Testis (tissue), 3 donors: ENCODE results near the gene SPATA2. TPM values are rescaled to one million over a fixed set of nuclear protein-coding genes. Genes with fewer than 3 reads are reported as not detected.

ENCODE experiments used
- DNase-seq: peaks from one replicate; pipeline ENCODE4 v3.0.0-alpha.2; 2019
- H3K27ac ChIP-seq, 2 donors: fragments of 200-600 bp; sonication (generic); one replicate each; pipeline ENCODE4 v1.5.1; 2019
- H3K27me3 ChIP-seq: fragments of 200-600 bp; sonication (generic); one replicate; pipeline ENCODE4 v1.5.1; 2019
- H3K36me3 ChIP-seq: fragments of 200-600 bp; sonication (generic); one replicate; pipeline ENCODE4 v1.5.1; 2017; ENCODE audit warnings: low read depth; ENCODE audit errors: missing control alignments
- H3K4me1 ChIP-seq: fragments of 200-600 bp; sonication (generic); one replicate; pipeline ENCODE4 v1.5.1; 2019
- H3K4me3 ChIP-seq, 2 donors: fragments of 200-600 bp; sonication (generic); one replicate each; pipeline ENCODE4 v1.5.1; 2017 to 2019
- H3K9me3 ChIP-seq: fragments of 200-600 bp; sonication (generic); one replicate; pipeline ENCODE4 v1.5.1; 2017
- CTCF ChIP-seq, 3 experiments: fragments of 450-650 bp in 2 of 3; fragments of 200-600 bp in 1 of 3; sonication (generic) in 1 of 3; IDR thresholded peaks; one replicate each; pipeline ENCODE4 v1.5.1; 2016 to 2019; ENCODE audit warnings: antibody characterized with exemption in 3 of 3, mild to moderate bottlenecking in 2 of 3, moderate library complexity in 1 of 3
- POLR2A ChIP-seq: fragments of 450-650 bp; IDR thresholded peaks from one replicate; pipeline ENCODE4 v1.6.1; 2017; ENCODE audit warnings: antibody characterized with exemption, mild to moderate bottlenecking, moderate library complexity
- WGBS, 2 donors: methylation state at CpG; one replicate each; pipeline ENCODE4 v1.1.5; 2018; 5-methylcytosine and 5-hydroxymethylcytosine counted together
- intact Hi-C: fragments of 100-400 bp; cut with DNase I; formaldehyde crosslinking; loops from one replicate; pipeline ENCODE4 v1.15.1; 2023; ENCODE audit warnings: low total_unique reads
- polyA plus RNA-seq: library from polyadenylated mRNA; stranded (reverse); fragments of 350-450 nt; fragmentation: Illumina TruSeq; extraction: RNeasy Lipid Tissue Mini Kit (QIAGEN cat#74804); gene quantifications from one replicate; pipeline ENCODE4 v1.2.3, GENCODE V29; 2014; ENCODE audit warnings: low read depth, low replicate concordance; ENCODE audit not compliant: insufficient read depth
- total RNA-seq, 2 donors: library from RNA; depleted of rRNA; stranded (reverse); fragments of >200 nt; gene quantifications; one replicate each; pipeline ENCODE4 v1.2.3, GENCODE V29; 2016

SPATA2 gene
- total and polyA plus RNA-seq, 3 donors from 2014 or later, result 21.9 to 30.7 (median 26.0) TPM

GRCh38 chr20:49955167-49955566 is 39.8 kb upstream of the SPATA2 start:
- 87 to 97% methylated on average over 3 of the region's 3 CpGs for WGBS, 2 donors
- intact Hi-C loops, result no loop called here
- peaks cover 2% of the 10 kb centered on the region for H3K4me1 ChIP-seq
- no peaks in the 10 kb centered on the region for H3K27me3 ChIP-seq
- H3K36me3 ChIP-seq, result no peaks in the 10 kb centered on the region
- TF ChIP-seq CTCF (IDR thresholded peaks at IDR 0.05), result no peak
- no peak for TF ChIP-seq POLR2A
- H3K27ac ChIP-seq, result no peak overlapping the region
- no peaks in the 10 kb centered on the region for H3K9me3 ChIP-seq
- DNase-seq, result no peak
- H3K4me3 ChIP-seq, result no peak overlapping the region

DNA sequence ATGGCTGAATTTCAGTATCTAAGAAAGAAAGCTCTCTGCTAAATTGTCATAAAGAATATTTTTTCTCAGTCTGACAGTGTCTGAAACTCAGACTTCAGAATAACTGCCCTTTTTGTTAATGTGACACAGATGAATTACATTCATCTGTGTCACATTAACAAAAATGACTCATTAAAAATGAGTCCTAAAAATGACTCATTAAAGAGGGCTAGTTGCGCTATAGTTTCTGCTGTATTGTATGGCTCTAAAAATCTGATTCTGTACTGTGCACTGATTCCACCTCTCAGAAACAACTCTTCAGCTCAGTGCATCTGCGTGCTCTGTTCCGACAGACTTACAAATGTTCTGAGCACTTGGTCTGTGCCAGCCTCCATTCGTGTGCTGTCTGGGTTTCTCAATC is 35.8 kb upstream of the SPATA2 start:
- whole genome bisulfite sequencing, 2 donors, result 92 to 95% methylated on average over 4 of the region's 4 CpGs
- Histone ChIP-seq H3K27me3 (no peaks in the 10 kb centered on the region), H3K4me1 (no peaks in the 10 kb centered on the region), H3K9me3 (no peaks in the 10 kb centered on the region), H3K36me3 (no peaks in the 10 kb centered on the region), H3K4me3 (no peak overlapping the region), H3K27ac (no peak overlapping the region)
- TF ChIP-seq CTCF (IDR thresholded peaks at IDR 0.05), result no peak
- no peak for DNase-seq
- intact Hi-C loops, result no loop called here

GRCh38 chr20:49948809-49949507 is 33.6 kb upstream of the SPATA2 start:
- Histone ChIP-seq H3K27ac (no peak overlapping the region), H3K36me3 (no peaks in the 10 kb centered on the region), H3K4me3 (no peak overlapping the region), H3K4me1 (no peaks in the 10 kb centered on the region), H3K9me3 (no peaks in the 10 kb centered on the region), H3K27me3 (no peaks in the 10 kb centered on the region)
- 93% methylated on average over 11 of the region's 11 CpGs for WGBS, 2 donors
- no peak for DNase-seq
- TF ChIP-seq CTCF (IDR thresholded peaks at IDR 0.05) (no peak), POLR2A (no peak)
- intact Hi-C loops, result no loop called here

- Histone ChIP-seq H3K27me3 (no peaks in the 10 kb centered on the region), H3K4me3 (no peak overlapping the region), H3K36me3 (no peaks in the 10 kb centered on the region), H3K27ac (no peak overlapping the region), H3K4me1 (no peaks in the 10 kb centered on the region), H3K9me3 (no peaks in the 10 kb centered on the region)
- TF ChIP-seq CTCF (IDR thresholded peaks at IDR 0.05) (no peak), POLR2A (no peak)
- no peak for DNase-seq
- intact Hi-C loops, result no loop called here
- WGBS, 2 donors, result 82 to 89% methylated on average over 3 of the region's 3 CpGs
Observed at GRCh38 chr20:49948178-49948577, 32.8 kb upstream of the SPATA2 start.
